AG04450 (cell line): ENCODE results near the gene MTR. TPM values are rescaled to one million over a fixed set of nuclear protein-coding genes. Genes with fewer than 3 reads are reported as not detected.

ENCODE experiments used
- CTCF ChIA-PET: fragments of 300-600, 350-600 bp; formaldehyde crosslinking; extraction: SDS; loops from one replicate; lab custom pipeline; 2022; ENCODE audit warnings: antibody characterized with exemption, inconsistent platforms; lab: Charles Lee
- POLR2A ChIA-PET: fragments of 350-600 bp; formaldehyde crosslinking; extraction: SDS; loops from one replicate; lab custom pipeline; 2021; ENCODE audit warnings: antibody characterized with exemption, inconsistent platforms; lab: Yijun Ruan, JAX
- DNase-seq: peaks from one replicate; pipeline ENCODE4 v3.0.0-alpha.2; 2011; ENCODE audit warnings: low read depth, low spot score
- H3K27ac ChIP-seq: one replicate; pipeline ENCODE4 v1.5.1; 2012; ENCODE audit warnings: low read depth, low read length, control low read depth
- H3K27me3 ChIP-seq: one replicate; pipeline ENCODE4 v1.6.0; 2012; ENCODE audit warnings: low read length; ENCODE audit not compliant: control insufficient read depth, insufficient read depth
- H3K4me3 ChIP-seq: 2 replicates; pipeline ENCODE4 v1.5.1; 2011; ENCODE audit warnings: mild to moderate bottlenecking, low read depth, low read length, control low read depth
- H3K9me3 ChIP-seq: 2 replicates; pipeline ENCODE4 v1.5.1; 2012; ENCODE audit warnings: low read length; ENCODE audit not compliant: control insufficient read depth, insufficient read depth
- CTCF ChIP-seq: IDR thresholded peaks from 2 replicates; pipeline ENCODE4 v1.5.1; 2011; ENCODE audit warnings: low read depth, low read length, control low read depth, inconsistent platforms
- polyA plus RNA-seq: library from polyadenylated mRNA; depleted of rRNA; stranded (reverse); fragments of >200 nt; gene quantifications from 2 replicates; pipeline ENCODE4 v1.2.3, GENCODE V29; 2011

Gene MTR
- polyA plus RNA-seq, 1 experiment, result 13.0 TPM

DNA sequence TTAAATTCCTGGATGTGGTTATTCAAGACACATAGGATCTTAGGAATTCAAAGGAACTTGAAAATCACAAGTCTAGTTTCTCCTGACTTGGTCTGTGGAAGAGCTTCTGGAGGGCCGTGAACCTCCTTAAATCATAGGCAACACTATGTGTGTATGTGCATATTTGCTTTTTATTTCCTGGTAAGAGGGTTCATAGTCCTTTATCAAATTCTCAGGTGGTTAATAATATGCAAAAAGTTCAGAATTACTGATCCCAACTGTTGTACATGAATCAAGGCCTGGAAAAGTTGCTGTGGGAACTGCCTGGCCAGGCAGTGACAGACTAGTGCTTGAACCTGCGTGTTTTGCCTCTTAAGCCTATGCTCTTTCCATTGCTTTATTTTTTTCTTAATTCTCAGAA, 12.9 kb downstream of the MTR start:
- Histone ChIP-seq H3K27ac (no peak overlapping the region), H3K9me3 (no peaks in the 10 kb centered on the region), H3K27me3 (no peaks in the 10 kb centered on the region), H3K4me3 (no peak overlapping the region)
- POLR2A ChIA-PET, result no interaction called here
- CTCF ChIA-PET, result interaction anchor here (0.6 to 1.9 kb wide), 2 partner anchors 49 to 61 kb away, joined by 3 to 7 read pairs; no protein-coding TSS in a partner anchor
- no peak for TF ChIP-seq CTCF
- DNase-seq, result no peak

DNA sequence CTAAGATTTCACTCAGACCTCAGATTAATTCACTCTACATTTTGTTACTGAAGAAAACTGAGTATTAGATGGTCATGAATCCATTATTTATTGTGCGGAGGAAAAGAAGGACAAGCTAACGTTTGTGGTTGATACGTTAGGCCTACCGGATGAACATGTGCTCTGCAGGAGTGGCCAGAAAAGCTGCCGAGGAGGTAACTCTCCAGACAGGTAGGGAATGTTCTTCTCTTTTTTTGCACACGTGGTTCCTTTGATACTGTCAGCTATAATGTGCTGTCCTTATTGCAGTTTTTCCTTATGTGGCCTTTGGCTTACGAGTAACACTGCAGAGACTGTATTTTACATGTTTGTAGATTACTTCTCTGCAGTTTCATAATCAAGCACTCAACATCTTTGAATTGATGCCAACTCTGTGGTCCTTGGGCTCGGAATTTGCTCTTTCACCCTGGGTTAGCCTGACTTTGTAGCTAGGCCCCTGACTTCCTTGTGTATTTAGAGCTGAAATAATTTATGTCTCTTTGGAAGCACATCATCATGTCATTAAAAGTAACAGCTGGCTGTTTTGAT, 13.6 kb downstream of the MTR start:
- Histone ChIP-seq H3K27ac (no peak overlapping the region), H3K4me3 (no peak overlapping the region), H3K9me3 (no peaks in the 10 kb centered on the region), H3K27me3 (no peaks in the 10 kb centered on the region)
- no peak for DNase-seq
- ChIA-PET POLR2A (no interaction called here), CTCF (interaction anchor here (0.6 to 1.9 kb wide), 3 partner anchors 48 to 60 kb away, joined by 3 to 11 read pairs (median 7); no protein-coding TSS in a partner anchor)
- TF ChIP-seq CTCF, result no peak

GRCh38 chr1:236809148-236809547, 14.1 kb downstream of the MTR start:
- H3K4me3 ChIP-seq, result no peak overlapping the region
- no peaks in the 10 kb centered on the region for H3K9me3 ChIP-seq
- H3K27me3 ChIP-seq, result no peaks in the 10 kb centered on the region
- no peak for DNase-seq
- H3K27ac ChIP-seq, result no peak overlapping the region
- ChIA-PET CTCF (interaction anchor here (0.6 to 1.9 kb wide), 2 partner anchors 49 to 50 kb away, joined by 7 to 11 read pairs; no protein-coding TSS in a partner anchor), POLR2A (no interaction called here)
- no peak for TF ChIP-seq CTCF

GRCh38 chr1:236810018-236810417, 14.9 kb downstream of the MTR start:
- DNase-seq, result no peak
- no peaks in the 10 kb centered on the region for H3K27me3 ChIP-seq
- no peak overlapping the region for H3K4me3 ChIP-seq
- no peak overlapping the region for H3K27ac ChIP-seq
- no peak for TF ChIP-seq CTCF
- POLR2A ChIA-PET, result no interaction called here
- CTCF ChIA-PET, result no interaction called here
- H3K9me3 ChIP-seq, result no peaks in the 10 kb centered on the region

GRCh38 chr1:236812334-236813030, 17.4 kb downstream of the MTR start:
- ChIA-PET CTCF (interaction anchor here (0.6 kb wide), 1 partner anchor 202 kb away, joined by 5 read pairs; no protein-coding TSS in a partner anchor), POLR2A (no interaction called here)
- TF ChIP-seq CTCF, result no peak
- H3K9me3 ChIP-seq, result no peaks in the 10 kb centered on the region
- H3K4me3 ChIP-seq, result no peak overlapping the region
- no peaks in the 10 kb centered on the region for H3K27me3 ChIP-seq
- DNase-seq, result no peak
- no peak overlapping the region for H3K27ac ChIP-seq
